ENCODE data around the gene PRLH.
"Not testable (repeated sequence)": the region's sequence is repeated elsewhere in the genome, so short reads cannot be mapped to it uniquely, and the experiment has no call there.

PRLH gene

DNA sequence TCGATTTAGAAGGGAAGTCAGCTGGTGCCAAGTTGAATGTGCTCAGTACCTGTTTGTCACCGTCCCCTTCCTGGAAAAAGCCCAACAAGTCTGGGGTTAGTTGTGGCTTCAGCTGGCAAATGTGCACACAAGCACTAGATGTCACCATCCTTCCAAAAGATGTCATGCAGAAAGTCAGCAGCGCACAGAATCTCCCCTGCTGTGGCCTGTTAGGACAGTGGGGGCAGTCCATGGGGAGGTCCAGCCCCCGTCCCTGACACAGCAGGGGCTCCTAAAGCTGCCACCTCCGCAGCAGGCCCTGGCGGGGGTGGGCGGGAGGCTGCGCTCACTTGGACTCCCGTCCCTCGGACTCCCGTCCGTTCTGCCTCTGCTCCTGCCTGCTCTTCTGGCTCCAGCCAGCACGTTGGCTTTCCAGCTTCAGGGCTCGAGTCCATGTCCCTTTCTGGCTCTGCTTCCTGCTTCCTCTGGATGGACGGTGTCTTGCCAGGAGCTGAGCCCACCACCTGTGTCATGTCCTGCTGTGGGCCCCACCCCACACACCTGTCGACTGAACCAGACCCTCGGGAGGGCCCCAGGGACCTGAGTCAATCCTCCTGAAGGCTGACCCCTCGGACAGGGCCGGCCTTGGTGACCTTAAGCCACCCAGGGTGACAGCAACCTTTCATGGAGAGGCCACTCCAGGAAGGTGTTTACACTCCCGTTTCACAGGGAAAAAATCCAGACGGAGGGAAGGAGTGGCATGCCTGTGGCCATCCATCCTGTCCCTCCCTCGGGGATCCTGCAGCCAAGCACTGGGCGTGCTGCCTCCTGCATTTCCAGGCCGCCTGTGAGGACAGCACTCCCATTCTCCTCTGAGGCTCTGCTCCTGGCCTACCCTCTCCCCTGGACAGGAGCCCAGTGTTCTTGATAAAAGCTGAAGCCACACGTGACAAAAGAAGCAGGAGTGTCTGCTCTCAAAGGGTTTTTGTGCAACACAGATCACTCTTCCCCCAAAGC, 15.7 kb downstream of the PRLH start:
- peak in 1 of 2 donors; percentile 38 for DNase-seq (ENCODE audit: low read depth in 2 of 2)

- DNase-seq (ENCODE audit: low read depth in 2 of 2): no peak
These were observed 17.3 kb downstream of the PRLH start for GRCh38 chr2:237583385-237584295.

DNA sequence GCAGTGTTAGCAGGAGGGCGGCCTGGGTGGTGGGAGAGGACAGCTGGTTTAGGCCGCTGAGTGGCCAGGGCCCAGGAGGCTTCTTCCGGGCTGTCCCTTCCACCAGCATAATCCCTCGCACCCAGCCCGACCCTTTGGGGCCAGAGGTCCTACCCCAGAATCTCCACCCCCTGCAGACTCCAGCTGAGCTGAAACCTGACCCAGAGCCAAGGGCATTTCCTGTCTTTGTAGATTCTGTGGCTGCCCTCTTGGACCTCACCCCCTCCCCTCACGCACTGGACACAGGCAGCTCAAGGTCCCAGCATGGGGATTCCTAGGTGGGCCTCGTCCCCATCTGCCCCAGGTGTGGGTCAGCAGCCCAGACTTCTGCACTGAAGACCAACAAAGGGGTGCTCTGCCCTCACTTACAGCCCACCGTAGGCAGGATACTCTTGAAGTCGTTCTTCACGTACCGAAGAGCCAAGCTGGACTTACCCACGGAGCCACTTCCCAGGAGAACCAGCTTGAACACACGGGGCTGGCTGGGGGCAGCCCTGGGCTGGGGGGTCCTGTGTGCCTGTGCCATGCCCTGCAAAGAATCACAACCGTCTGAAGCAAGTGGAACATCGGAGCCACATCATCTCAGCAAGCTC, 19.3 kb downstream of the PRLH start:
- no peak for DNase-seq (ENCODE audit: low read depth in 2 of 2)

- DNase-seq (ENCODE audit: low read depth in 2 of 2): no peak
These were observed 21.8 kb downstream of the PRLH start for GRCh38 chr2:237588044-237588696.

- no peak for DNase-seq (ENCODE audit: low read depth in 2 of 2)
These were observed 24.1 kb downstream of the PRLH start, which contains the start of gene RAB17 for GRCh38 chr2:237590272-237591140. TSS of gene RAB17 (minus strand) at chr2:237590734. CDS start at chr2:237586154, 4,580 bp downstream.

- DNase-seq (ENCODE audit: low read depth in 2 of 2): no peak
These were observed 24.9 kb downstream of the PRLH start for GRCh38 chr2:237591141-237591881.

GRCh38 chr2:237592425-237592980, 26.1 kb downstream of the PRLH start:
- DNase-seq (ENCODE audit: low read depth in 2 of 2): no peak

GRCh38 chr2:237593036-237593435, 26.7 kb downstream of the PRLH start:
- no peak for DNase-seq (ENCODE audit: low read depth in 2 of 2)

DNA sequence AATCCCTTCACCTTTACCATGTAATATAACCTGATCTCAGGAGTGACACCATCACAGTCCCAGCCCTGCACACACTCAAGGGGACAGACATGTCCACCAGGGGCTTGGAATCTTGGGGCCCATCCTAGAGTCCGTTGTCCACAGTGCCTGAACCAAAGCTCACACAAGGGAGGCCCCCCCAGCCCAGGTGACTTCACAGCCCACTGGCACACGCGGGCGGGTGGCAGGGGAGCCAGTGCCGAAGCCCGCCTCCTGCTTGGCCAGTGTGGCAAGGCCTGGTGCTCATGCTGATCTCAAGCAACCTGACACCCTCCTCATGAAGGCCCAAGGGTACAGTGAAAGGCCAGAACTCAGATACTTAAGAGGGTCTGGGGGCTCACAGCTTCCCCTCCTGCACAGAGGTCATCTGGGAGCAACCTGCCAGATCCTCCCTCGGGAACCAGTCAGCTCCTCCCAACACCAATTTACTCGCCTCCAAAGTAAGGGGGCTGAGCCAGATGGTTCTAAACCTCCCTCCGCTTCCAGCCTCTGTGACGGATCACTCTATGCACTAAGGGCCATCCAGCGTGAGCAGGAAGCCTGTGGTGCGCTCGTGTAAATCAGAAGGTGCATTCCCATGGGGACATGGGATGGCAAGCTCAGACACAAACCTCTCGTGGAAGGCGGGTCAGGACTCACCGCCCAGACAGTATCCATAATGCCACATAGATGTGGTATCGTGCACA, 27.4 kb downstream of the PRLH start:
- no peak for DNase-seq (ENCODE audit: low read depth in 2 of 2)

DNA sequence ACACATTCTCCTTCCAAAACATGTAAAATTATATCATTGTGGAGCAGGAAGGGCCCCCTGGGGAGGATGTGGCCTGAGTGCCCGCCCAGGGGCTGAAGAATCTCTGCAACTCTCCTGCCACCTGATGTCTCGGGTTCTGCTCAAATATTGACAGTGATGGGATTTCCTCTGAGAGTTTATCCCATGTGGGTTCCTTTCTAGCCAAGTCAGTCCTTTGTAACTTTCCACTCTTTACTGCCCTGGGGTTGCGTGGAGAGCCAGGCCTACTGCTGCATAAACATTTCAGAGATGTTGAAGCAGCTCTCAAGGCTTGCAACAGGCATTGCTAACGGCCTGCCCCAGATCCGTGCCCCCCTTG, 28.1 kb downstream of the PRLH start:
- DNase-seq (ENCODE audit: low read depth in 2 of 2): no peak

GRCh38 chr2:237595829-237596519, 29.6 kb downstream of the PRLH start:
- DNase-seq (ENCODE audit: low read depth in 2 of 2): not testable (repeated sequence)

GRCh38 chr2:237596520-237597195, 30.3 kb downstream of the PRLH start:
- no peak for DNase-seq (ENCODE audit: low read depth in 2 of 2)

GRCh38 chr2:237597196-237598145, 31.1 kb downstream of the PRLH start:
- DNase-seq (ENCODE audit: low read depth in 2 of 2): no peak

DNA sequence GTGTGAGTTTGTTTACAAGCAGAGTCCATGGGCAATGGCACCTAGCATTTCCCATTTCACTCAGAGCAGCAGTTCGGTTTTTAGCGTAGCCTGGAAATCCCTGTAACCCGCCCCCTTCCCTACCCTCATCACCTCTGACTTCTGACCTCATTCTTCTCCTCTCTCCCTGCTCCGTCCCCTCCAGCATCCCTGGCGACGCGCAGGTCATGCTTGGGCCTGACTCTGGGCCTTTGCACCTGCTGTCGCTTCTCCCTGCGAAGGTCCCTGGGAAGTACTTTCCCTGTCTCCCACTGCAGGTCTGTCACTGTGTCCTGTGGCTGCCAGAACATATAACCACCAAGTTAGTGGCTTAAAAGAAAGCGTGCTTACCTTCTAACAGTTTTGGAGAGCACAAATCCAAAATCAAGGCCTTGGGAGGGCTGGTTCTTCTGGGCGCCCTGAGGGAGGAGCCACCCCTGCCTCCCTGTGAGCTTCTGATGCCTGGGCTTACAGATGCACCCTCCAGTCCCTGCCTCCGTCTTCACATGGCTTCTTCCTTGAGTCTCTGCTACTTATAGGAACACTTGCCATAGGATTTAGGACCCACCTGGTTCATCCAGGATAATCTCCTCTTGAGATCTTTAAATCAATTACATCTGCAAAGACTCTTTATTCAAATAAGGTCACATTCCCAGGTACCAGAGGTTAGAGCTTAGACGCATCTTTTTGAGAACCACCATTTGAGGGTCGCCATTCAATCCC, 32.3 kb downstream of the PRLH start:
- no peak for DNase-seq (ENCODE audit: low read depth in 2 of 2)

GRCh38 chr2:237599465-237600110, 33.2 kb downstream of the PRLH start:
- no peak for DNase-seq (ENCODE audit: low read depth in 2 of 2)
